ENCODE results near the gene UQCRHL. TPM values are rescaled to one million over a fixed set of nuclear protein-coding genes. Genes with fewer than 3 reads are reported as not detected.

The UQCRHL gene
- total RNA-seq, 1 donor from 2014 or later, result 1.9 TPM

DNA sequence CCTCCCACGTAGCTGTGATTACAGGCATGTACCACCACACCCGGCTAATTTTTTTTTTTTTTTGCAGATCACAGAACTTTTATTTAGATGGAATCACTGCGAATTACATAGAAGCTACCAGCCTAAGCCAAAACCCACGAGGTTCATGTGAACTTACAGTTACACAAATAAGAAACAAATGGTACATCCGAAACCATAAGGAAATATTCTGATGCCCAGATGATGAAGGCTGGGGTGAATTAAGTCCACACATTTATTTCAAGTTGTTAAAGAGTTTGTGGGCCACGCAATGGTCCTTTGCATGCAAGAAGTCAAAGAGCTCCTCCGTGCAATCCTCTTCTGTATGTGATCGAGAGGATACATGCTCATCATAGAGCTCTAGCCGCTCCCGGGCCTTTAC, 328 bp downstream of the UQCRHL start:
- DNase-seq (ENCODE audit: low read depth), result no peak
- no peaks in the 10 kb centered on the region for H3K27me3 ChIP-seq (ENCODE audit: control insufficient read depth, insufficient read depth, low read length)
- no peaks in the 10 kb centered on the region for H3K36me3 ChIP-seq (ENCODE audit: control insufficient read depth, insufficient read depth, low read length)
- H3K4me3 ChIP-seq (ENCODE audit: low read depth, low read length), result no peak overlapping the region
- TF ChIP-seq, protein P1, sequence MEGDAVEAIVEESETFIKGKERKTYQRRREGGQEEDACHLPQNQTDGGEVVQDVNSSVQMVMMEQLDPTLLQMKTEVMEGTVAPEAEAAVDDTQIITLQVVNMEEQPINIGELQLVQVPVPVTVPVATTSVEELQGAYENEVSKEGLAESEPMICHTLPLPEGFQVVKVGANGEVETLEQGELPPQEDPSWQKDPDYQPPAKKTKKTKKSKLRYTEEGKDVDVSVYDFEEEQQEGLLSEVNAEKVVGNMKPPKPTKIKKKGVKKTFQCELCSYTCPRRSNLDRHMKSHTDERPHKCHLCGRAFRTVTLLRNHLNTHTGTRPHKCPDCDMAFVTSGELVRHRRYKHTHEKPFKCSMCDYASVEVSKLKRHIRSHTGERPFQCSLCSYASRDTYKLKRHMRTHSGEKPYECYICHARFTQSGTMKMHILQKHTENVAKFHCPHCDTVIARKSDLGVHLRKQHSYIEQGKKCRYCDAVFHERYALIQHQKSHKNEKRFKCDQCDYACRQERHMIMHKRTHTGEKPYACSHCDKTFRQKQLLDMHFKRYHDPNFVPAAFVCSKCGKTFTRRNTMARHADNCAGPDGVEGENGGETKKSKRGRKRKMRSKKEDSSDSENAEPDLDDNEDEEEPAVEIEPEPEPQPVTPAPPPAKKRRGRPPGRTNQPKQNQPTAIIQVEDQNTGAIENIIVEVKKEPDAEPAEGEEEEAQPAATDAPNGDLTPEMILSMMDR (IDR thresholded peaks at IDR 0.05; ENCODE audit: insufficient read depth, low read length, poor library complexity, severe bottlenecking), result no peak

DNA sequence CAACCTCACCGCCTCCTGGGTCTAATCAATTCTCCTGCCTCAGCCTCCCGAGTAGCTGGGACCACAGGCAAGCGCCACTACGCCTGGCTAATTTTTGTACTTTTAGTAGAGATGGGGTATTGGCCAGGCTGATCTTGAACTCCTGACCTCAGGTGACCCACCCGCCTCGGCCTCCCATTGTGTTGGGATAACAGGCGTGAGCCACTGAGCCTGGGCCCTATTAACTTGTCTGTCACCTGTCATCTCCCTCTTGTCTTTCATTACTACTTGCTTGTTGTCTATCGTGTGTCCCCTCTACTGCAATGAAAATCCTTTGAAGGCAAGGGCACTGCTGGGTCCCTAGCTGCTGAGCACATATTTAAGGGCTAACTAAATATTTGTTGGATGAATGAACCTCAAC, 3.4 kb downstream of the UQCRHL start:
- H3K36me3 ChIP-seq (ENCODE audit: control insufficient read depth, insufficient read depth, low read length), result no peaks in the 10 kb centered on the region
- no peaks in the 10 kb centered on the region for H3K27me3 ChIP-seq (ENCODE audit: control insufficient read depth, insufficient read depth, low read length)
- H3K4me3 ChIP-seq (ENCODE audit: low read depth, low read length), result no peak overlapping the region
- TF ChIP-seq, protein P1 (IDR thresholded peaks at IDR 0.05; ENCODE audit: insufficient read depth, low read length, poor library complexity, severe bottlenecking), result no peak
- DNase-seq (ENCODE audit: low read depth), result no peak

DNA sequence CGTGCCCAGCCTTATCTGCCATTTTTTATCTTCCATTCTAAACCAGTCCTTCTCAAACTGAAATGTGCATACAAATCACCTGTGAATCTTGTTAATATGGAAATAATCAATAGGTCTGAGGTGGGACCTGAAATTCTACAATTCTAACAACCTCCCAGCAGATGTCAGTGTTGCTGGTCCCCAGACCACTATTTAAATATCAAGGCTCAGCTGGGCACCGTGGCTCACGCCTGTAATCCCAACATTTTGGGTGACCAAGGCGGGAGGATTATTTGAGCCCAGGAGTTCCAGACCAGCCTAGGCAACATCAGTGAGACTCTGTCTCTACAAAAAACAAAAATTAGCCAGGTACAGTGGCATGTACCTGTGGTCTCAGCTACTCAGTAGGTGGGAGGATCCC, 4.1 kb downstream of the UQCRHL start:
- no peak overlapping the region for H3K4me3 ChIP-seq (ENCODE audit: low read depth, low read length)
- no peak for DNase-seq (ENCODE audit: low read depth)

DNA sequence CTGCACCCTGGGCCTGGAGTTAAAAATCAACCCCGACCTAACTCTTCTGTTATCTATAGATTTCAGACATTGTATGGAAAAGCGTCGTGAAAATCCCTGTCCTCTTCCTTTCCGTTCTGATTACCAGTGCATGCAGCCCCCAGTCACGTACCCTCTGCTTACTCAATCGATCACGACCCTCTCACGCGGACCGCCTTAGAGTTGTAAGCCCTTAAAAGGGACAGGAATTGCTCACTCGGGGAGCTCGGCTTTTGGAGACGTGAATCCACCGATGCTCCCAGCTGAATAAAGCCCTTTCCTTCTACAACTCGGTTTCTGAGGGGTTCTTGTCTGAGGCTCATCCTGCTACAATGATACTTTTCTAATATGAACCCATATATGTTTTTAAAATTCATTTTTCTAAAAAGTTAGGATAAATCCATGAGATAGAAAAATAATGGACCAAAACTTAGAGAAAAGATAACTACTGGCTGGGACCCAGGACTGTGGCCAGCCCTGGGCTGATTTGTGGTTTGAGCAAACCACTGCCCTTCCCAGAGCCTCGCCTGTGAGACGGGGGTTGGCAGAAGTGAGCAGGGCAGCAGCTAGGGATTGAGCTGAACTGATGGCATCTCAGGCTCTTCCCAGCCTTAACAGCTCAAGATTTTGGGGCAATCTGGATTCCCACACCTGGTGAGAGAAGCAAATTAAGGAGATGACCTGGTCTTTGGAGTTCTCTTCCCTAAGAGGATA, 5.0 kb downstream of the UQCRHL start:
- no peak overlapping the region for H3K4me3 ChIP-seq (ENCODE audit: low read depth, low read length)
- H3K36me3 ChIP-seq (ENCODE audit: control insufficient read depth, insufficient read depth, low read length), result no peaks in the 10 kb centered on the region
- no peaks in the 10 kb centered on the region for H3K27me3 ChIP-seq (ENCODE audit: control insufficient read depth, insufficient read depth, low read length)
- TF ChIP-seq, protein P1 (IDR thresholded peaks at IDR 0.05; ENCODE audit: insufficient read depth, low read length, poor library complexity, severe bottlenecking), result no peak
- DNase-seq (ENCODE audit: low read depth), result no peak

More for the DNA sequence above, 4.1 kb downstream of the UQCRHL start:
- Histone ChIP-seq H3K27me3 (ENCODE audit: control insufficient read depth, insufficient read depth, low read length) (no peaks in the 10 kb centered on the region), H3K36me3 (ENCODE audit: control insufficient read depth, insufficient read depth, low read length) (no peaks in the 10 kb centered on the region)
- TF ChIP-seq, protein P1 (IDR thresholded peaks at IDR 0.05; ENCODE audit: insufficient read depth, low read length, poor library complexity, severe bottlenecking), result peak; percentile 26

DNA sequence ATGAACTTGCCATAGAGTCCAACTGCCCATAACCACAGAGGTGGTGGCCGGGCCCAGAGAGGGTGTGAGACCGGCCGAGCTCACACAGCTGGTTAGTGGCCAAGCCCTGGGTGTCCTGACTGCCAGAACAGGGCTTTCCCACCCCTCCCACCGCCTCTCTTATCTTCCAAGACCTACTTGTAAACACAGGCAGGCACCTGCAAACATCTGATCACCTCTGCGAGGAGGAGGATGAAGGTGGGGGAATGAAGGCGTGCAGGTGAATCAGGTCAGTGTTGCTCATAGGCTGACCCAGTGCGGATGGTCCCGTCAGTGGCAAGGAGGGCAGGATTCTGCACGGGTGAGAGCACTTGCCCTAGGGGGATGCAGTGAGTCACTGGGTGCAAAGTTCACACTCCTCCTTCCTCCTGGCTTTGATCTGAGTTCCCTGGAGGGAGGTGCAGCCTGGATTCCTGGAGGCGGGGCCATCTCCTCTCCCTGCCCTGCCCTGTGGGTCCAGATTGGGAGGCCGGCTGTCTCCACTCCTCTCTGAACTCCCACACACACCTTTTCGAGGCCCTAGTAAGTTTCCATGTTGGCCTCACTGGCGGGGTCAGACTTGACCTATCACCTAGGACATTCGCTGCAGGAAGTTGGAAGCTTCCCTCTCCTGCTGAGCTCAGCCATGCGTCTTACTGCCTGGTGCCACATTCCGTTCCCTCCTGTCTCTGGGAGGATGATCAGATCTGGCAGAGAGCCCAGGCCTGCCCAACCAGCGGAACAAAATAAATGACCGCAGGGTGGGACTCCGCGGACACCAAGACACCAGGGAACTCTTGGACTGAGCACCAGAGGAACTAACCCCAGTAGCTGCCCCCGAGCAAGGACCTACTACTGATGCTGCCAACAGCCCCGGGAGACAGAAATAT, 7.3 kb downstream of the UQCRHL start:
- peak; percentile 78 for DNase-seq (ENCODE audit: low read depth)
- Histone ChIP-seq H3K36me3 (ENCODE audit: control insufficient read depth, insufficient read depth, low read length) (no peaks in the 10 kb centered on the region), H3K4me3 (ENCODE audit: low read depth, low read length) (no peak overlapping the region), H3K27me3 (ENCODE audit: control insufficient read depth, insufficient read depth, low read length) (no peaks in the 10 kb centered on the region)
- TF ChIP-seq, protein P1 (IDR thresholded peaks at IDR 0.05; ENCODE audit: insufficient read depth, low read length, poor library complexity, severe bottlenecking), result no peak
